Measurements from ENCODE around the gene IL6. TPM values are rescaled to one million over a fixed set of nuclear protein-coding genes. Genes with fewer than 3 reads are reported as not detected.
"Not testable (repeated sequence)": the region's sequence is repeated elsewhere in the genome, so short reads cannot be mapped to it uniquely, and the experiment has no call there.

IL6 gene
- total RNA-seq, 6 experiments from 2014 or later: 0.80 to 1.9 TPM; not detected in 4

DNA sequence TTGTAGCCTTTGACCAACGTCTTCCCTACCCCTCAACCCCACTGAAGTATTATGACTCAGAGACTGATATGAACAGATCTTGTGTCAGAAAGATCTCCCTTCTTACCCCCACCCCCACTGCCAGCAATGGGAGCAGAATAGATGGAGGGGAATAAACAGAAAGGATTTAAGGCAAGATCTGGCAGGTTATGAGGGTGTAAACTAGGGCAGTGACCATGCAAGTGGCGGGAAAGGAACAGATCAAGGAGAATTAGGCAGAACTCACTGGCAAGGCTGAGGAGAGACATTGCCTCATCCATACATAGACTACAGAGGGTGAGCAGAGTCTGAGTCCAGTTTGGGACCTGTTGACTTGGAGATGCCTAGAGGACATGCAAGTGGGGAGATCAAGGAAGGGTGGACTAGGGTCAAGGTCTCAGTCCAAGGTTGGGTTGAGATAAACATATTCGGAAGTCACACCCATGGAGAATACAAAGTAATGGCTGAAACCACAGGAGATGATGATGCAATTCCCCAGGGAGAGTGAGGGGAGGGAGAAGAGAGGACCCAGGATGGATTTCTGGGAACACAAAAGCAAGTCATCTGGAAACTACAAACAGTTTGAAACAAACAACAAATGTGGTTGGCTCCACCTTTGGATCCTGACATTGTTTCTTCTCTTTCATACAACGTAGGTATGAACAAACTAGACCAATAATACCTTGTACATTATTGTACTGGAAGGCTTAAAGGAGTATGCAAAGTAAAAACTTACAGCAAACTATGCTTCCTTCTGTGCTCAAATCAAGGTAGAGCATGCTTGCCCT lies 44.9 kb upstream of the IL6 start:
- Histone ChIP-seq H3K27me3 (no peaks in the 10 kb centered on the region), H3K9me3 (no peaks in the 10 kb centered on the region), H3K4me1 (no peaks in the 10 kb centered on the region), H3K36me3 (no peaks in the 10 kb centered on the region), H3K27ac (no peak overlapping the region), H3K4me3 (no peak overlapping the region)
- ATAC-seq: no peak
- WGBS (ENCODE audit: insufficient coverage, low coverage, low lambda C conversion rate, missing lambda C conversion rate): 56% methylated on average over 4 of the region's 4 CpGs
- TF ChIP-seq CTCF (IDR thresholded peaks at IDR 0.05) (no peak), POLR2A (IDR thresholded peaks at IDR 0.05) (no peak)
- no peak for DNase-seq
- intact Hi-C loops (cut with DNase I): no loop called here

GRCh38 chr7:22683379-22683778 lies 43.6 kb upstream of the IL6 start:
- intact Hi-C loops (cut with DNase I): no loop called here
- no peak for ATAC-seq
- Histone ChIP-seq H3K4me3 (no peak overlapping the region), H3K36me3 (no peaks in the 10 kb centered on the region), H3K4me1 (no peaks in the 10 kb centered on the region), H3K27ac (no peak overlapping the region), H3K9me3 (no peaks in the 10 kb centered on the region), H3K27me3 (no peaks in the 10 kb centered on the region)
- DNase-seq: no peak
- TF ChIP-seq CTCF (IDR thresholded peaks at IDR 0.05) (no peak), POLR2A (IDR thresholded peaks at IDR 0.05) (no peak)
- whole genome bisulfite sequencing (ENCODE audit: insufficient coverage, low coverage, low lambda C conversion rate, missing lambda C conversion rate): 72% methylated on average over 2 of the region's 2 CpGs

GRCh38 chr7:22686620-22687019 lies 40.4 kb upstream of the IL6 start:
- H3K36me3 ChIP-seq: no peaks in the 10 kb centered on the region
- DNase-seq: no peak
- no peaks in the 10 kb centered on the region for H3K9me3 ChIP-seq
- peak in 1 of 4 donors; percentile 29 for ATAC-seq
- no peak overlapping the region for H3K4me3 ChIP-seq
- H3K4me1 ChIP-seq: no peaks in the 10 kb centered on the region
- H3K27ac ChIP-seq: no peak overlapping the region
- H3K27me3 ChIP-seq: no peaks in the 10 kb centered on the region
- TF ChIP-seq POLR2A (IDR thresholded peaks at IDR 0.05) (no peak), CTCF (IDR thresholded peaks at IDR 0.05) (no peak)
- intact Hi-C loops (cut with DNase I): no loop called here

DNA sequence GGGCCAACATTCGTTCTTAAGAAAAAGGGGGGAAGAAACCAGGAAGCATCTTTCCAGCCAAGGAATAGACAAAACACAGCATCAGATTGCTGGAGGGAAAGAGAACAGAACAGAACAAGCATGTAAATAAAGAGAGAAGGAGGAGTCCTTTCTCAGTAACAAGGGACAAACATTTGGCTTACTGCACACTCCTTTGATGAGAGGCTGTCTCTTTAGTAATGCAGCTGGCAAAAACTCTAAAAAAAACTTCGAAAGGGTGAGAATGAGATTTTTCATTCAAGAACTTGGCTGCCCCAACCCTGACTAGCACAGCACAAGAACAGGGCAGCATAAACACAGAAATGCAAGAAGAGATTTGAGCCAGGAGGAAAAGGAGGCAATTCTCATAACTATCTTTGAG lies 38.9 kb upstream of the IL6 start:
- TF ChIP-seq CTCF (IDR thresholded peaks at IDR 0.05) (no peak), POLR2A (IDR thresholded peaks at IDR 0.05) (no peak)
- H3K27ac ChIP-seq: no peak overlapping the region
- no peaks in the 10 kb centered on the region for H3K9me3 ChIP-seq
- no peaks in the 10 kb centered on the region for H3K27me3 ChIP-seq
- no peak for DNase-seq
- WGBS (ENCODE audit: insufficient coverage, low coverage, low lambda C conversion rate, missing lambda C conversion rate): 36% methylated on average over 2 of the region's 2 CpGs
- H3K4me3 ChIP-seq: no peak overlapping the region
- H3K4me1 ChIP-seq: no peaks in the 10 kb centered on the region
- ATAC-seq: no peak
- no peaks in the 10 kb centered on the region for H3K36me3 ChIP-seq
- intact Hi-C loops (cut with DNase I): no loop called here

- H3K27ac ChIP-seq; H3K9me3 ChIP-seq; ATAC-seq; H3K4me3 ChIP-seq; H3K36me3 ChIP-seq; H3K27me3 ChIP-seq; H3K4me1 ChIP-seq; intact Hi-C loops (cut with DNase I); DNase-seq: not testable (repeated sequence)
- WGBS (ENCODE audit: insufficient coverage, low coverage, low lambda C conversion rate, missing lambda C conversion rate): 76% methylated on average over 2 of the region's 8 CpGs
Measured at GRCh38 chr7:22688934-22689333, 38.1 kb upstream of the IL6 start.

Measured in right lobe of liver (tissue), 6 donors.